GM21526 (cell line): ENCODE measurements around the gene REPIN1.

ENCODE experiments used
- ATAC-seq: cut with Tn5 transposase; IDR thresholded peaks from one replicate; pipeline ENCODE4 v1.9.1; 2021; ENCODE audit warnings: moderate library complexity; ENCODE audit not compliant: unreplicated experiment, low FRiP score

REPIN1 gene

DNA sequence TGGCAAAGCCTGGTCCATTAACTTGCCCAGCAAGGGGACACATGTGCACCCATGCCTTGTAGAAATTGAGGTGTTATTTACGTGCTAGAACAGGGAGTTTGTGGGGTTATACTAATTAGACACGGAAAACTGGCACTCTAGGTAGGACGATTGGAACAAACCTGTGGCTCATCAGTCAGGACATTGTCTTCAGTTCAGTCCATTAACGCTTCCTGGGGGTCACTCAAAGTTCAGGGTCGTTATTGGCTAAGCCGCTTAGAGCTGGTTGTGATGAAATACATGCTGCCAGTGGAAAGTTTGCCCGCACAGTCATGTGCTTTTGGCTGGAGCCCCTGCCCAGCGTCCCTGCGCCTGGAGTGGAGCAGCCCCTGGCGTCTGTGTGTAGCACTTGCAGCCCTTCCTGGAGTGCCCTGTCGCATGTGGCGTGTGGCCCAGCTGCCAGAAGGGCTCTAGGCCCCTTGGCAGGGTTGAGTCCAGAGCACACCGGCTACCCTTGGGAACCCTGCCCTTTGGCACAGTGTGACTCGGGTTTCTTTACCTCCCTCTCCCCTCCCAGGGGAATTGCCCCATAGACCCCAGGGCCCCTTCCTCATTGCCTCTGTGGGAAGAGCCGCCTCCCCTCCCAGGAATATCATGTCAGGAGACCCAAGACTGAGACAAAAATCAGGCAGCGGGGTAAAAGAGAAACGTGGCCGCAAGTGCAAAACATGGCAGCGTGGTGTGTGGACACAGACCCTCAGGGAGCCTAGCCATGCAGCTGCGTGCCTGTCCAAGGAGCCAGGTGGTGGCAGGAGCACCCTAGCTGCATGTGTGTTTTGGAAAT is 20.3 kb downstream of the REPIN1 start:
- no peak for ATAC-seq

DNA sequence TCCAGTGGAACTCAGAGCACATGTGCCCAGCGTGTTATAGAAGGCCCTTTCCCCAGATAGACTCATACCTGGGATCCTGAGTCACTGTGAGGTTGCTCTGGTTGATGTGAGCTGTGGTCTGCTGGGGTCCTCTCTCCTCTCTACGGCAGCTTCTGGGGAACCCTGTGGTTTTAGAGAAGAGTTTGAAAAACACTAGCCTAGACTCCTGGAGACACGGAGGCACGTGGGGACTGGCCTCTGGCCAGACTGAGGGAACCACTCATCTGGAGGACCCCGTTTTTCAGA is 20.9 kb downstream of the REPIN1 start:
- no peak for ATAC-seq

DNA sequence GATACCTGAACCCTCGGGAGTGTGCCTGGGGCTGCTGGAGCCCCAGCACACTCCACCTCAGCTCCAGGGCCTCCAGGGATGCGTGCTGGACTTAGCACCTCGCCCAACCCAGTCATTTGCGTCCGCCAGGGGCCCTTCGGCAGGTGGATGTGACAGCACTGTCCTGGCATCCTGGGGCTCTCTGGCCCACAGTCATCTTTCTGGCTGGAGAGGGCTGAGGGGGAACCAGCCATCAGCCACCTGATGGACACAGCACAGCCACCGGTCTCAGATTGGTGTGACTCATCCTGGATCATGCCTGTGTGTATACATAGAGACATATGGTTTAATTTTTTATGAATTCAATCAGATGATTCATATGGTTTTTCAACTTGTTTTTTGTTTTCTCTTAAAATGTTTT is 21.6 kb downstream of the REPIN1 start:
- ATAC-seq: no peak

GRCh38 chr7:150393325-150393724 is 24.7 kb downstream of the REPIN1 start:
- no peak for ATAC-seq

GRCh38 chr7:150396426-150396825 is 27.8 kb downstream of the REPIN1 start:
- no peak for ATAC-seq

- no peak for ATAC-seq
These were observed 28.2 kb downstream of the REPIN1 start for GRCh38 chr7:150396851-150397260.

GRCh38 chr7:150397346-150398107 is 28.9 kb downstream of the REPIN1 start:
- no peak for ATAC-seq

DNA sequence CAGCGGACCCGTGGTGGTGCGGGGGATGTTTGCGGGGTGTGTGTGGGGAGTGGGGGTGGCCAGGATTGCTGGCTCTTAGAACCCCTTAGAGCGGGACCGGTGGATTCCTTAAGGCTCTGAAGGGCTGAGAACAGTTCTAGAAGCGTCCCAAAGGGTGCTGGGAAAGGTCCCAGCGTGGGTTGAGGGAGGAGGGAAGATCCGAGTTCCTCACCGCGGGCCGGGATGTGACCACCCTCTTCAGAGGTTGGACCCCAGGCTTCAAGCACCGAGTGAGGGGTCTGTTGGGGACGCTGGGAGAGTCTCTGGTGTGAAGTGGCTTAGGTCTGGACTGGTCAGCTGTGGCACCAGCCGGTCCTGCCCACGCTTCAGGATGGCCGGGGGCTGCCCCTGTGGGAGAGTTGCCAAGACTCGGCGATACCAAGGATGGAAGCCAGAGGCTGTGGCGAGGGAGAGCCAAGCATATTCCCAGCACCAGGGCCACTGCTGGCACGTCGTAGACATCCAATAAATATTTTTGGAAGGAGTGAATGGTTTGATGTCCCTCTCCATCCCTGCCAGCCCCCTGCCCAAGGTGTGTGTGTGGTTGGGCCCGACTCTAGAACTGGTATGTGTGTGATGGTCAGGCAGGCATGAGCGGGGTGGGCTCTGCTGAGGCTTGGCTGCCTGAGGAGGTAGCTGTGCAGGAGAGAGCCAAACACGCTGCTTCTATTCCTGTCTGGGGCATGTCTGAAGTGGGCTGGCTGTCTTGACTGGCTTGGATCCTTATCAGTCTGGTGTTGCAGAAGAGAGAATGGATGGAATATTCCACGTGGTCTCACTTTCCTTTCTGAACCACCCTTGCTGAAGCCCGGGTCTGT is 29.7 kb downstream of the REPIN1 start:
- no peak for ATAC-seq

DNA sequence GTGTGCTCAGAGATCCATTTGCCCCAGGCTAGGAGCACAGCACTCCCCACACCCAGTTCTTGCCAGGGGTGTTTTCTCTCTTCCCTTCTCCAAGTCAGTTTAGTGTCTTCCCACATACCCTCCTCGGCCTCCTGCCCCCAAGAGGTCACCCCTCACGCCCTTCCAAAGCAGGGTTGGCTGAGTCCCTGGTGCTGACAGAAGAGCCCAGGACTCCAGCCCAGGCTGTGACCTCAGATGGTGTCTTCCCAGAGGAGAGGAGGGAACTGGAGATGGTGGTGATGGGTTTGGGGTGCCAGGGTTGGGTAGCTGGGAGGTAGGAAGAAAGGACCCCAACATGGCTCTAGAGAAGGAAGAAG is 30.3 kb downstream of the REPIN1 start:
- ATAC-seq: no peak

- no peak for ATAC-seq
These were observed 30.9 kb downstream of the REPIN1 start for GRCh38 chr7:150399421-150400007.

DNA sequence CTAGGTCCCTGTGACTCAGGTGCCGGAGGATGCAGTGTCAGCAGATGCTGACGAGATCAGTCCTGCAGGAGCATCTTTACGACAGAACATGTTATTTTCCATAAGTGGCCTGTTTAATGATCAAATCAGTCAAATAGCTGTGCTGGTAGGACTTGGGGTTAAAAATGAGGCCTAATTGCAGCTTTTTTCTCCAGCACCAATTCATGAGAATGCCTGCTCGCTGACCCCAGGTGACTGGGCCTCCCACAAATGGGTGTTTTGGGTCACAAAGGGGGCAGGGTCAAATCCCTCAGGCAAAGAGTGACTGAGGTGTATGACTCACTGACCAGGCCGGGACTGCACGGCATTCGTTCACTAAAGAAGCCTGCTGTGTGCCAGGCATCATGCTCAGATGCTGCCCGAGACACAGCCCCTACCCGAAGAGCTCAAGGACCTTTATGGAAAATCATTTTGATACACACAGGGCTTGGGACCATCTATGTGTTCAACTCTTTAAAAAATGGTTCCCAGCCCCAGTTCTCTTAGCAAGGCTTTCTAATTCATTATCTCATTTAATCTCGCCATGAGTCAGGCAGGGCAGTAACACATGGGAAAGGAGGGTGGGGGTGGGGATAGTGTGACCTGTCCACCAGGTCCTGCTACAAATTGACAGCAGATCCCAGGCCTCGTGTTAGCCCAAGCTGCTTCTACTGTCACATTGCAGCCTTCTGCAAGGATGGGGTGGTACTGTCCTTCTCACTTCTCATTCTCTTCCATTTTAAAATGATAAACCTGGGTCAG is 31.6 kb downstream of the REPIN1 start:
- ATAC-seq: no peak

DNA sequence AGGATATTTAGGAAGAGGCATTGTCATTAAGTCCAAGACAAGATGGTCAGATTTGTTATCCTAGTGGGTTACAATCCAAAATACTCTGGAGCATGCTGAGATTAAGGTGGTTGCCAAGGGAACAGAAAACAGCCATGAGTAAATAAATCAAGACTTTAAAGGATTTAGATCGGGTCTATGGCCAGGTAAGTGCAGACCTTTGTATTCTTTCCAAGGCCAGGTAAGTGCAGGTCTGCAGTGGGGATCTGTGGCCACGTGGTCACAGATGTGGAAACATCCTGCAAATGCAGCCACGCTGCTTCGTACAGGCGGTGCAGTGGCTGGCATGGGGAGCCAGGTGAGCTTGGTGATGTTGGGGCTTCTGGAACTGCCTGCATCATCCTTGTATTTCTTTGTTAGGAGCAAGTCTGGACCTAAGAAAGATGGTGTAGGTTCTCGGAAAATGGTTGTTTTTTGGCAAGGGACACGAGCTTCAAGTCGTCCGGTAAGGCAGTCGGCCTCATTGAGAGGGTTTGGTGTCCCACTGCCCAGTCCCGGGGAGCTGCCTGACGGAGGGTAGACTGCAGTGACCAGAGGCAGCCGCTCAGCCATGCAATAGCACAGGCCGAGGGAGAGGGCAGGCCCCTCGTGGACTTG is 32.3 kb downstream of the REPIN1 start:
- no peak for ATAC-seq

GRCh38 chr7:150401424-150401790 is 32.8 kb downstream of the REPIN1 start:
- no peak for ATAC-seq

DNA sequence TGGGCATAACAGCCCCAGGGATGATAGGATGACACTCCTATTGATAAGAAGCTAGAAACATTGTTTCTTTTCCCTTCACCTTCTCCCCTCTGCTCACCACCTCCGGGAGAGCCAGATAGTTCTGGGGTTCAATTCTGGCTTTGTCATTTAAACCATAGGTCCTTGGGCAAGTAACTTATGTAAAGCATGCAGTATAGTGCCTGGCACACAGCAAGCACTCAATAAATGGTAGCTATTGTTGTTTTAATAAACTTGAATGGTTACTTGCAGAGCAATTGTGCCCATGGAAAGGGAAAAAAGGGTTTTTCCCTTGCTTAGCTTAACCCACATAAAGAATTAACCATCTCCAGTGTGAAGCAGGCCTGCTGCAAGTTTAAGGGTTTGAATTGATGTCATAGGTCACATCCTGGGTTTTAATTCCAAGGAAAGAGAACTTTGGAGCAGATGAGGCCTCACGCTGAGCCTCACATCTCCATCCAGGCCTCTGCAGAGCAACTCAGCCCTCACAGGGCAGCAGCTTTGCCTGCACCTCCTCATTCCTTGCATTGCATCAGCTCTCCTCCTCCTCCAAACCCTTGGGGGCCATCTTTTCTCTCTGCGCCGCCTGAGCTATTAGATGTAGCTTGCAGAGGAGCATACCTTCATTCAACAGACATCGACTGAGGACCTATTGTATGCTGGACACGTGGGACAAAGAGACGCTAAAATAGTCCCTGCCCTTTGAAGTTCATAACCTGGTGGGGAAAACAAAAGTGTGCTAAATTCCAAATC is 33.4 kb downstream of the REPIN1 start:
- ATAC-seq: no peak

GRCh38 chr7:150402671-150403321 is 34.2 kb downstream of the REPIN1 start:
- no peak for ATAC-seq

DNA sequence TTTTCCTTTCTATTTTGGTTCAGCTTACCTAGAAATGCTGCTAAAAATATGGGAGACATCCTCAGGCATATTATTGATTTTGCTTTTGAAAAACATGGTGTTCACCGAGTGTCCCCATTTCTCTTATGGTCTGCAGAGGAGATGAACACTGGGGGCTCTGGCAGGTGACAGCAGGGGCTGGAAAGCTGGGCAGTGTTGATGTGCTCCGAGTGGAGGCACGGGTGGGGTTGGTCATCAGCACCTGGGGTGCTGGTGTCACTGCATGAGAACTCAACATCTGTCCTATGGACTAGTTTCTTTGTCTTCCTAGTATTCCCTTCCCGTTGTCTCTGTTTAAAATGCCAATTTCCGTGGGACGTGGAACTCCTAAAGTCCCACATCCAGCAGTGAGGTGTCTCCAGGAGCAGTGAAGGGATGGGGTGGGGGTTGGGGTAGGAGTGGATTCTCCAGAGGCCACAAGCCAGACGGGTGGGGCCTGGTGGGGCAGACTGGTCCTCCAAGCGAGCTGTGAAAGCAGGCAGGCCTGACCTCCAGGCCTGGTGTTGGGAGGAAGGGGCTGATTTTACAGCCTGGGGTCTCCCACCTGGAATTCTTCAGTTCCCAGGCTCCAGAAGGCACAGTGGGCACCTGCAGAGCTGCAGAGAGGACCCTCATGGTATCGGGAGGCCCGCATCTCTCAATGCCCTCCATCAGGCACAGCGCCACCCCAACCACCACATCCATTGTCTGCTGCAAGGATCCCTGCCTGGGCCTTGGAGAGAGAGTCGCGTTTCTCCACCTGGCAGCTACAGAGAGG is 35.0 kb downstream of the REPIN1 start:
- no peak for ATAC-seq

DNA sequence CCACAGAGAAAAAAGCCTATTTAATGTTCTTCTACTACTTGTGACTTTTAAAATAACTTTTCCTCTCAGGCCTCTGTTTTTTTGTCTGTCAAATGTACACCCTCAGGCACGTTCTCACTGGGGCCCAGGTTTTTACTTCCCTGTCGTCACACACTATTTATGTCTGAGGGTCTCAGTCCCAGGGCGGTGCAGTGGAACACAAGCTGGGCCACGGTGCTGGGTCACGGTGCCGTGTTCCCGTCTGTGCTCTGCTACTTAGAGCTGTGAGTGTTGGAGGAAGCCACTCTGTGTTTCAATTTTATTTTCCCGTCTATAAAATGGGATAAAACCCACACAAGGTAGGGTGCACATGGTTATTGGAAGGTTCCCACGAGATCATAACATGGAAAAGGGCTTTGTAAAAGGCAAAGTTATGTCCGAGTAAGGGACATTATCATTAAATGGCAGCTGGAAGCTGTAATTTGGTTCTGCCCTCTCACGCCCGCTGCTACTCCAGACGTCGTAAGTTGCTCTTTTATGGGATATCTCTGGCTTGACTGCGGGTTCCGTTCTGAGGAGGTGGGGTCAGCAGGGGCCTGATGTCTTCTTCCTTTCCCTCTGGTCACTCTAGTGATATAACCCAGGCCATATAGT is 35.7 kb downstream of the REPIN1 start:
- no peak for ATAC-seq
